IMR-90 (cell line): ENCODE data around the gene KLRC3. TPM values are rescaled to one million over a fixed set of nuclear protein-coding genes. Genes with fewer than 3 reads are reported as not detected.

Experiments
- ATAC-seq: fragments of 200-7000 bp; cut with Tn5 transposase; 2 replicates; pipeline ENCODE4 v1.9.1; 2020; ENCODE audit warnings: low read depth, mild to moderate bottlenecking, moderate library complexity
- BruUV-seq: library from RNA; stranded (reverse); fragments of 400-500 nt; replicated peaks from 2 replicates; lab custom pipeline; 2021; lab: Mats Ljungman, UMichigan
- CTCF ChIA-PET: fragments of 300-600 bp; formaldehyde crosslinking; extraction: SDS; loops from one replicate; lab custom pipeline; 2021; ENCODE audit warnings: antibody characterized with exemption; lab: Yijun Ruan, JAX
- POLR2A ChIA-PET: fragments of 300-600 bp; sonication (Branson Sonifier 250); formaldehyde crosslinking; loops from one replicate; lab custom pipeline; 2022; ENCODE audit warnings: antibody characterized with exemption; ENCODE audit not compliant: unreplicated experiment; lab: Charles Lee
- DNase-seq: peaks from one replicate; pipeline ENCODE4 v3.0.0; 2013
- H2AFZ ChIP-seq: replicated peaks from 2 replicates; pipeline ENCODE3; 2013; ENCODE audit warnings: low read length, mild to moderate bottlenecking; ENCODE audit not compliant: poor library complexity
- H2AK5ac ChIP-seq: 2 replicates; pipeline ENCODE4 v1.6.1; 2013; ENCODE audit warnings: low read depth, low read length, inconsistent platforms
- H2AK9ac ChIP-seq: replicated peaks from 2 replicates; pipeline ENCODE3; 2013; ENCODE audit warnings: mild to moderate bottlenecking, low read depth, low read length, moderate library complexity; ENCODE audit not compliant: poor library complexity
- H2BK120ac ChIP-seq: 2 replicates; pipeline ENCODE4 v1.6.1; 2013; ENCODE audit warnings: low read depth, low read length, inconsistent platforms
- H2BK15ac ChIP-seq: 3 replicates; pipeline ENCODE4 v1.6.1; 2013; ENCODE audit warnings: low read depth, low read length, inconsistent platforms
- H2BK20ac ChIP-seq: 2 replicates; pipeline ENCODE4 v1.6.1; 2013; ENCODE audit warnings: low read depth, mild to moderate bottlenecking, inconsistent platforms, low read length, moderate library complexity
- H2BK5ac ChIP-seq: 2 replicates; pipeline ENCODE4 v1.6.1; 2013; ENCODE audit warnings: mild to moderate bottlenecking, low read depth, low read length, inconsistent platforms; ENCODE audit not compliant: poor library complexity, severe bottlenecking
- H3K14ac ChIP-seq: replicated peaks from 2 replicates; pipeline ENCODE4 v1.6.1; 2013; ENCODE audit warnings: low read depth, low read length, inconsistent platforms
- H3K18ac ChIP-seq: 2 replicates; pipeline ENCODE4 v1.6.1; 2013; ENCODE audit warnings: low read depth, low read length, control low read depth
- H3K23ac ChIP-seq: 2 replicates; pipeline ENCODE4 v1.6.1; 2013; ENCODE audit warnings: low read depth, low read length, inconsistent platforms
- H3K27ac ChIP-seq: 2 replicates; pipeline ENCODE4 v1.5.1; 2013; ENCODE audit warnings: mild to moderate bottlenecking, control low read depth, low read length; ENCODE audit not compliant: insufficient read depth
- H3K27me3 ChIP-seq: 2 replicates; pipeline ENCODE4 v1.6.1; 2013; ENCODE audit warnings: low read length; ENCODE audit not compliant: control insufficient read depth, insufficient read depth
- H3K36me3 ChIP-seq: 2 replicates; pipeline ENCODE4 v1.6.1; 2013; ENCODE audit warnings: low read length, mixed read lengths; ENCODE audit not compliant: control insufficient read depth, insufficient read depth
- H3K4ac ChIP-seq: 2 replicates; pipeline ENCODE4 v1.6.1; 2013; ENCODE audit warnings: low read depth, low read length, inconsistent platforms
- H3K4me1 ChIP-seq: 2 replicates; pipeline ENCODE4 v1.6.1; 2013; ENCODE audit warnings: low read length, mixed read lengths; ENCODE audit not compliant: control insufficient read depth, insufficient read depth
- H3K4me2 ChIP-seq: 2 replicates; pipeline ENCODE4 v1.6.1; 2013; ENCODE audit warnings: low read depth, mild to moderate bottlenecking, control low read depth, low read length, moderate library complexity
- H3K4me3 ChIP-seq: 2 replicates; pipeline ENCODE4 v1.5.1; 2013; ENCODE audit warnings: low read depth, mild to moderate bottlenecking, control low read depth, low read length, moderate library complexity; ENCODE audit not compliant: insufficient read depth
- H3K56ac ChIP-seq: 2 replicates; pipeline ENCODE4 v1.6.1; 2013; ENCODE audit warnings: low read length, inconsistent platforms; ENCODE audit not compliant: insufficient read depth; ENCODE audit errors: extremely low read depth
- H3K79me1 ChIP-seq, 2 experiments: 2 replicates each; pipeline ENCODE4 v1.6.1; 2013; ENCODE audit warnings: low read length in 2 of 2, inconsistent platforms in 1 of 2, low read depth in 1 of 2
- H3K9ac ChIP-seq: 2 replicates; pipeline ENCODE4 v1.6.1; 2013; ENCODE audit warnings: low read depth, low read length, control low read depth
- H3K9me1 ChIP-seq: 2 replicates; pipeline ENCODE4 v1.6.1; 2013; ENCODE audit warnings: low read length, inconsistent platforms; ENCODE audit not compliant: insufficient read depth
- H3K9me3 ChIP-seq: 2 replicates; pipeline ENCODE4 v1.6.1; 2013; ENCODE audit warnings: low read length; ENCODE audit not compliant: control insufficient read depth, insufficient read depth
- H4K20me1 ChIP-seq: 2 replicates; pipeline ENCODE4 v1.6.1; 2013; ENCODE audit warnings: low read length, inconsistent platforms; ENCODE audit not compliant: insufficient read depth
- H4K5ac ChIP-seq: 2 replicates; pipeline ENCODE4 v1.6.1; 2013; ENCODE audit warnings: mild to moderate bottlenecking, low read depth, low read length, control low read depth
- H4K8ac ChIP-seq, 2 experiments: 2 replicates each; pipeline ENCODE4 v1.6.1; 2013; ENCODE audit warnings: low read depth in 2 of 2, low read length in 2 of 2, control low read depth in 1 of 2, inconsistent platforms in 1 of 2
- H4K91ac ChIP-seq: 2 replicates; pipeline ENCODE4 v1.6.1; 2013; ENCODE audit warnings: low read depth, low read length, inconsistent platforms; ENCODE audit not compliant: insufficient read depth
- BHLHE40 ChIP-seq: fragments of 150-350 bp; IDR thresholded peaks from 2 replicates; pipeline ENCODE4 v1.6.1; 2016; ENCODE audit warnings: mild to moderate bottlenecking, low read depth, low read length
- MAFK ChIP-seq: IDR thresholded peaks from 2 replicates; pipeline ENCODE4 v1.6.1; 2012; ENCODE audit warnings: low read depth, low read length, improper control_type of control experiment
- NFE2L2 ChIP-seq: fragments of 150-350 bp; IDR thresholded peaks from 2 replicates; pipeline ENCODE4 v1.6.1; 2016; ENCODE audit warnings: low read depth, mild to moderate bottlenecking, low read length
- WGBS, 2 experiments: methylation state at CpG; one replicate each; pipeline versions ENCODE4 v1.1.5 to v1.1.7; 2013; ENCODE audit warnings: missing lambda C conversion rate in 2 of 2; ENCODE audit not compliant: insufficient read length in 1 of 2; ENCODE audit errors: extremely low coverage in 2 of 2; 5-methylcytosine and 5-hydroxymethylcytosine counted together
- dilution Hi-C: fragments of 300-500 bp; cut with HindIII; formaldehyde crosslinking; loops from one replicate; pipeline ENCODE4 v1.14.3; 2018; ENCODE audit warnings: low sequenced_read_pairs; ENCODE audit not compliant: unreplicated experiment
- in situ Hi-C: fragments of 300-500 bp; cut with MboI; formaldehyde crosslinking; loops from 3 replicates; pipeline ENCODE4 v1.14.3; 2019; ENCODE audit warnings: low sequenced_read_pairs, inconsistent platforms, mixed read lengths
- intact Hi-C: fragments of 100-400 bp; cut with micrococcal nuclease; formaldehyde crosslinking; loops from 2 replicates; pipeline ENCODE4 v1.10.0; 2022
- polyA plus RNA-seq, 3 experiments: library from polyadenylated mRNA; depleted of rRNA; stranded (reverse); fragments of >200 nt; gene quantifications; 2 replicates each; pipeline ENCODE4 v1.2.3, GENCODE V29; 2012; ENCODE audit warnings: low replicate concordance in 1 of 3
- total RNA-seq: library from RNA; depleted of rRNA; stranded (reverse); fragments of >200 nt; gene quantifications from 2 replicates; pipeline ENCODE4 v1.2.3, GENCODE V29; 2012

Gene KLRC3
- total and polyA plus RNA-seq, 2 of the 4 experiments (the other 2 are of a cell fraction): not detected

- dilution Hi-C loops: no loop called here
Measured at GRCh38 chr12:10385166-10385613, 35.2 kb downstream of the KLRC3 start.

More at GRCh38 chr12:10385166-10385613, 35.2 kb downstream of the KLRC3 start:
- no peaks in the 10 kb centered on the region for H3K27me3 ChIP-seq
- ChIA-PET POLR2A (no interaction called here), CTCF (no interaction called here)
- H2BK5ac ChIP-seq: peak overlapping the region; percentile 39
- no peak overlapping the region for H3K18ac ChIP-seq
- no peaks in the 10 kb centered on the region for H3K9me1 ChIP-seq
- no peak overlapping the region for H2BK120ac ChIP-seq
- no peak overlapping the region for H2AK5ac ChIP-seq
- H4K91ac ChIP-seq: no peak overlapping the region
- DNase-seq: peak; percentile 81
- no peak overlapping the region for H4K5ac ChIP-seq
- WGBS, 2 experiments: no CpG with 5 or more reads among the region's 2 CpGs
- no peak overlapping the region for H2AK9ac ChIP-seq
- no peak overlapping the region for H3K4ac ChIP-seq
- H3K79me1 ChIP-seq: no peaks in the 10 kb centered on the region
- intact Hi-C loops (no loop called here), in situ Hi-C loops (no loop called here)
- no peak overlapping the region for H4K8ac ChIP-seq
- H2AFZ ChIP-seq: no peak overlapping the region
- H2BK15ac ChIP-seq: no peak overlapping the region
- H3K9me3 ChIP-seq: no peaks in the 10 kb centered on the region
- BruUV-seq: no TSS peak
- no peaks in the 10 kb centered on the region for H3K4me1 ChIP-seq
- H3K36me3 ChIP-seq: no peaks in the 10 kb centered on the region
- H3K56ac ChIP-seq: no peak overlapping the region
- H4K20me1 ChIP-seq: no peaks in the 10 kb centered on the region
- no peak overlapping the region for H3K4me3 ChIP-seq
- H3K23ac ChIP-seq: no peak overlapping the region
- H3K9ac ChIP-seq: no peak overlapping the region
- ATAC-seq: peak; percentile 95
- H3K14ac ChIP-seq: no peak overlapping the region
- peak overlapping the region; percentile 31; the same call in 1 of the 2 replicates for H3K4me2 ChIP-seq
- no peak for TF ChIP-seq MAFK
- peak; percentile 40; the same call in 1 of the 2 replicates for TF ChIP-seq NFE2L2
- no peak for TF ChIP-seq BHLHE40
- no peak overlapping the region for H2BK20ac ChIP-seq
- H3K27ac ChIP-seq: no peak overlapping the region
